DOHH2 (cell line): ENCODE measurements around the gene E2F6.

ENCODE experiments used
- CTCF ChIP-seq: fragments of 200-600 bp; sonication (generic); IDR thresholded peaks from one replicate; pipeline ENCODE4 v1.5.1; 2014; ENCODE audit warnings: antibody characterized with exemption, mild to moderate bottlenecking, low read depth, low read length; ENCODE audit not compliant: poor library complexity, severe bottlenecking
- EZH2phosphoT487 ChIP-seq: fragments of 200-600 bp; sonication (generic); IDR thresholded peaks from 2 replicates; pipeline ENCODE4 v1.6.1; 2017; ENCODE audit warnings: borderline replicate concordance, mild to moderate bottlenecking, antibody characterized with exemption, low read length, moderate library complexity, mixed read lengths

- TF ChIP-seq CTCF, result no peak
- no peak for TF ChIP-seq EZH2phosphoT487
Observed at GRCh38 chr2:11498543-11499034, 32.6 kb upstream of the E2F6 start.
